NCI-H2171 treated with DMSO at 0.1 percent for 48 hours (cell line): ENCODE measurements around the gene PTN.
"Not testable (repeated sequence)": the region's sequence is repeated elsewhere in the genome, so short reads cannot be mapped to it uniquely, and the experiment has no call there.

ENCODE experiments used
- DNase-seq: peaks from one replicate; lab custom pipeline; 2025; lab: John Stamatoyannopoulos, UW

PTN gene

DNA sequence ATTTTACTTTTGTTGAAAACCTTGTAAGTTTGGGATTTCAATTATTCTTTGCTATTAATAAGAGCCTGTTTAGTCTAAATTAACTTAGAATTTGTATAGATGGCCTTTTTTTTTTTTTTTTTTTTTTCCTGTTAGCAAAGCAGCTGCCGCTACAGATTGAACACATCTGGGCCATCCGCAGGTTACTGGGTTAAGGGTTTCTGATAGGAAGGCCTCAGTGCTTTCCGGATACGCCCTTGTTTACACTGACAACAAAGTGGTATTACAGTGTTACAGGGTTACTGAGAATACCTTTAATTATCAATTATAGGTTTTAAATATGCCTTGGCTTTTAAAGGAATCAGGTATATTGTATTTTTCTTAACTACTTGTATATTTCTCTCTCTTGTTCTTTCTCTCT lies 76.8 kb downstream of the PTN start:
- DNase-seq, result no peak

DNA sequence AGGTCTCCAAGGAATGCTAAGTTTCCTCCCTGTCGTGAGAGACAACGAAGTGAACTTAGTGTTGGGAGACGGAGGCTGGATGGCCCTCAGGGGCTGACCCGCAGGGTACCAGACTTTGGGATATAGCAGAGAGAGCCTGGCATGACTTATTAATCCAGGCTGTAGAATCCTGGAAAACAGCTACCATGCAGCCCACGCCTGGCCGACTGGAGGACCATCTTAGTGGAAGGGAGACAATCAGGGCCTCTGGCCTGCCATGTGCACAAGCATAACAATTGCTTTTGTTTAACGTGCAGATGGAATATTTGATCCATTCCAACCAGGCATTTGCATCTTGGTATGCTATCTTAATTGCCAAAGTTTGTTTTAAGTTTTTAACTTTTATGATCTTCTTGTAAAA lies 78.1 kb downstream of the PTN start:
- not testable (repeated sequence) for DNase-seq

DNA sequence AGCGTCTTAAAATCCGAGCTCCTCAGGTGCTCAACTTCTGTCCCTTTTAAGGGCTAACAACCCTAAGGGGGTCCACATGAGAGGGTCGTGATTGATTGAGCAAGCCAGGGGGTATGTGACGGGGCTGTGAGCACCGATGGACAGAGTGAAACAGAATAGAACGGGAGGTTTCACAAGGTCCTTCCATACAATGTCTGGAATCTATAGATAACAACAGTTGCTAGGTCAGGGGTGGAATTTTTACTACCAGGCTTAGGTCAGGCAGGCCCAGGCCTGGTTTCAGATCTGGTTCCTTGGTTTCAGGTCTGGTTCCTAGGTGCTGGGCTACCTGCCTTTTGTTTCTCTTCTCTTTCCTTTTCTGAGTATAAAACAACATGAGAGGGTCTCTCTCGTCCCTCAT lies 80.9 kb downstream of the PTN start:
- DNase-seq, result no peak

DNA sequence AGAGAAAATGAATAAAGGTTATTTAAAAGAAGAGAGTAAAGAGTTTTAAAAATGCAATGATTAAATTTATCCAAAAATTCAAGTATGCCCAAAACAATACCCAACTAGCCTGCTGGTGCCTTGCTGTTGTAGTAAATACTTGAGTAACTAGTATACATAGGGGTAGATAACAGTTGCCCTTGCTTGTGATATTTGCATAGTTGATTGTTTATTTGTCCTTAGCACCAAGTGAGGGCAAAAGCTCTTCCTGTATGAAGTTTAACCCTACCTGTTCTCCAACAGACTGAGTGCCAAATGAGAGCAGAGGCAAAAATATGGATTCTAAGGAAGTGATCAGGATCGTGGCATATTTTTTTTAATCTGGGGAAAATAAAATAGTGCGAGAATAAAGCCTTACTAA lies 85.0 kb downstream of the PTN start:
- DNase-seq, result no peak

DNA sequence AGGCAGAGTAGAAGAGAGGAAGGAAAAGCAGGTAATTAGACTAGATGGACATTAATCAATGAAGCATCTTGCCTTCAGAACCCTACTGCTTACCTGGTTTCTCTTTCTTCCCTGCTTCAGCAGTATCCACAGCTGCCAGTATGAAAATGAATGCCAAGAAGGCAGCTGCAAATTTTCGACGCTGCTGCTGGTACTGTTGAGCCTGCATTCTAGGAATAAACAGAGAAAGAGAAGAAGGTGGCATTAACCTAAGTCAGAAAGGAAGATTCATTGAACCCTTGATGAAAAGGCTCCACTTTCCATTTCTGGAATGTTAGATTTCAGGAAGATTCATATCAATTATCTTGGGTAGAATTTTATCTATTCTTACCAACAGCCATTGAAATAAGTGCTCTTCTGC lies 88.8 kb downstream of the PTN start:
- DNase-seq, result no peak

DNA sequence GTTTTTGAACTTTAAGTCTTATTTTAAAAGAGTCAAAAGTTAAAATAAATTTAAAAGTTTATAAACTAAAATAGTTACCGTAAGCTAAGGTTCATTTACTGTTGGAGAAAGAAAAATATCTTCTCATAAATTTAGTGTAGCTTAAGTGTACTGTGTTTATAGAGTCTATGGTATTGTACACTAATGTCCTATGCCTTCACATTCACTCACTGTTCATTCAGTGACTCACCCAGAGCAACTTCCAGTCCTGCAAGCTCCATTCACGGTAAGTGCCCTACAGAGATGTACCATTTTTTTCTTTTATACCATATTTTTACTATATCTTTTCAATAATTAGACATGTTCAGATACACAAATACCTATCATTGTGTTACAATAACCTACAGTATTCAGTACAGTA lies 97.6 kb downstream of the PTN start:
- no peak for DNase-seq

DNA sequence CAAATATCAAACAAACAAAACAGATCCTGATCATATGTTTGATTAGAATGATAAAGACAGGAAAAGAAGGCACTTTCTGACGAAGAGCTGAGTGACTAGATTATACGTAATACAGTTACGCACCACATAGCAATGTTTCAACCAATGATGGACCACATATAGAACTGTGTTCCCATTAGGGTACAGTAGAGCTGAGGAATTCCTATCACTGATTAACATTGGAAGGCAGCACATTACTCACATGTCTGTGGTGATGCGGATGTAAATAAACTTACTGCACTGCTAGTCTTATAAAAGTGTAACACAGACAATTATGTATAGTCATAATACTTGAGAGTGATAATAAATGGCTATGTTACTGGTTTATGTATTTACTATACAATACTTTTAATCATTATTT lies 98.3 kb downstream of the PTN start:
- no peak for DNase-seq

DNA sequence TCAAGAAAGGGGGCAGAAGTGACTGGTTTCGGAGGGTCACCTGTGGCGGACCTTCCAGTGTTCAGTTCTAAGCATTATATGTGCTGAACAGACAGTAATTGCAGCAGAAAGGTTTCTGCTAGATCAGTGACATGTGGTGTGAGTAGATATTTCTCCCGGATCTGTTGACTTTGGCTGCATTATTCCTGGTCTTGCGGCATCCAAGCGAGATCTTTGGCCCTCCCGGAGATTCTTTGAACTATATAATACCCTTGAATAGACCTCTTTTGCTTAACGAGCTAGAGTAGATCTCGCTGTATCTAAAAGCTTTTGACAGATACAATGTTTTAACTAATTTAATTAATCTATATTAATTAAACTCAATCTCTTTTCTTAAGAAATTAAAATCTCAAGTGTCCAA lies 99.8 kb downstream of the PTN start:
- no peak for DNase-seq

DNA sequence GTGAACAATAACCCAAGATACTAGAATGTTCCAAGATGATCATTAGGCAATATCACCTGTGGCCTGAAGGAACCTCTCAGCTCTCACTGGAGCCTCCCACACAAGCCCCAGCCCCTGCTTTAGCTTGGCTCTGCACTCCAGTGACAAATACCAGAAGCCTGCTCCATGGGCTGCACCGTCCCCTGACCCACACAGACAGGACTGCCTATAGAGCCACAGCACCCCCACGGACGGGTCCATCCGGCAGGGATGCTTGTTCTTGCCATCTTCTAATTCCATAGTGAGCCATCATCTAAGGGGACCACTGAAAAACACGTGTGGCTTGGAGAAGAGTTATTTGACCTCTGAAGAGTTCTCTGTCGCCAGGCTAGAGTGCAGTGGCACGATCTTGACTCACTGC lies 100.9 kb downstream of the PTN start:
- no peak for DNase-seq

DNA sequence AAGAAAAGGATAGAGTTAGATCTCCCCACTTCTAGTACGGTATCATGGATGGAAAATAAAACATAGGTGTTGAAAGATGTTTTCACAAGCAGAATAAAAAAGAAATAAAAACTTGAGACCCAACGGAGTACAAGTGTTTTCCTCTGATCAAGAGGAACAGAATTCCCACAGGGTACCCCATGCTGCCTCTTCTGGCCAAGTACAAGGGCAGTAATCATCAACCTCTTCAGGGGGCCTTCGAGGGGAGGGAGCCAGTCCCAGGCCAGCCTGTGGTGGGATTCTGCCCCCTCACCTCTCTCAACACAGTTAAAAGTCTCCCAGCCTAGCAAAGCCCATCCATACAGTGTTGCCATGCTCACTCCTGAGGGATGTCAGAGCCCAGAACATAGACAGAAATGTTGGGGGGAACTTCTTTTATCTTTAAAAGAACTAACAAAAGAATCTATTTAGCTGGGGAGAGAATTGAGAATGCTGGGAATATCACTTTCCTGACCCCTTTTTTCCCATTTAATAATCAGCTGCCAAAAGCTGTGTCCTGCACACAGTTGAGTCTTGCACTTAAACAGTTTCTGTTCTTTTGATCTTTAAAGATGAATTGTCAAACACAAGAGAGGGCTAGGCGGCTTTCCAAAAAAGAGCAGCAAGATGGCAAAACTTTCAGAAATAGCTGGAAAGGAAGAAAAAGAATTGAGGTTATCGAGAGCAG lies 101.7 kb downstream of the PTN start:
- DNase-seq, result no peak

DNA sequence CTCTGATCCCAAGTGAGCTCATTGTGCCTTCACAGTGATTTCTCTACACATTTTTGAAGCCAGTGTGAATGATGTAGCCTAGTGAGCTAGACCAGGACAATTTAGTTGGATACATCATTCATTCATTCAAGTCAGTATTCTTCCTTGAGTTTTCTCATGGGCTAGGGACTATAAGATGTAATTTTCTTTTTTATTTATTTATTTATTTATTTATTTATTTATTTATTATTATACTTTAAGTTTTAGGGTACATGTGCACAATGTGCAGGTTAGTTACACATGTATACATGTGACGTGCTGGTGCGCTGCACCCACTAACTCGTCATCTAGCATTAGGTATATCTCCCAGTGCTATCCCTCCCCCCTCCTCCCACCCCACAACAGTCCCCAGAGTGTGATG lies 104.3 kb downstream of the PTN start:
- DNase-seq, result not testable (repeated sequence)

DNA sequence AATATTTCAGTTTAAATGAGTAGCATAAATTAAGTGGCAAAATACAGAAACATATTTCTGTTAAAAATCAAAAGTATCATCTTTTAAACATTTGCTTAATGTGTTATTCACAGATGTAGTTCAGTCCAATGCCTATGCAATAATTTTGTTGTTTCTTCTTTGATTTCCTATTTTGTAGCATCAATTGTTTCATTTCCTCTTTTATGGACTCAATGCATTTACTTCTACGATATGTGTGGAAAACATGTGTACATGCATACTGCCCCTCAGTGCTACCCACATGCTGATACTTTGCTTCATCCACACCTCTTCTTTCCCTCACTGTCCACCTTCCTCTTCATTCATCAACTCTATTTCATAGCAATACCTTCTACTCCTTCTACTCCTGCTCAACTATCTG lies 108.1 kb downstream of the PTN start:
- no peak for DNase-seq

DNA sequence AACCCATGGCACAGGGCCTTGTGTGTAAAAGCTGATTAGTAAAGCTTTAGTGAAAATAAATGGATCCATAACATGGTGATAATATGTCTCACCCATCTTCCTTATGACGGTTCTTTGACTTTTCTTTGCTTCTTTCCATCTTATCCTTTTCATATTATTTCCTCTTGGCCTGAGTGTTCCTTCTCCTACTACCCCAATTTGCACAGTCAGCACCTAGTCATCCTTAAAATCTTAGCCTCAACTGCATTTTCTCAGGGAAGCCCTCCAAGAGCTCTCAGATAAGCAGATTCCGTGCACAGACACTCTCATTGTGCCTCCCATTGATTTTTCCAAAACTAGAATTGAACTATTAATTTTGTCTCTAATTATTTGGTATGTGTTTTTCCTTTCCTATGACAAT lies 112.4 kb downstream of the PTN start:
- DNase-seq, result no peak

DNA sequence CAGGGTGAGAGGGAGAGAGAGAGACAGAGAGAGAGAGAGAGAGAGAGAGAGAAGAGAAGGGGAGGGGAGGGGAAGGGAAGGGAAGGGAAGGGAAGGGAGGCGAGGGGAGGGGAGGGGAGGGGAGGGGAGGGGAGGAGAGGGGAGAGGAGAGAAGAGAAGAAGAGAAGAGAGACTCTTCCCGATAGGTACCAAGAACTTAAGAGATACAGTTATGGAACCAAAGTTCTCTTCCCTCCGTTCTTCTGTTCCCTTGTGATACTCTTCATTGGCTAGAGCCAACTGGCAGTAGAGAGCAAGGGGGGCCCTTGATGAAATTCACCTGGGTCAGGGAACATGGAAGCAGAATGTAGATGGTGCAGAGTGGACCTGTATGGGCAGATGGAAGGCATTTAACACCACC lies 122.1 kb downstream of the PTN start:
- DNase-seq, result no peak

DNA sequence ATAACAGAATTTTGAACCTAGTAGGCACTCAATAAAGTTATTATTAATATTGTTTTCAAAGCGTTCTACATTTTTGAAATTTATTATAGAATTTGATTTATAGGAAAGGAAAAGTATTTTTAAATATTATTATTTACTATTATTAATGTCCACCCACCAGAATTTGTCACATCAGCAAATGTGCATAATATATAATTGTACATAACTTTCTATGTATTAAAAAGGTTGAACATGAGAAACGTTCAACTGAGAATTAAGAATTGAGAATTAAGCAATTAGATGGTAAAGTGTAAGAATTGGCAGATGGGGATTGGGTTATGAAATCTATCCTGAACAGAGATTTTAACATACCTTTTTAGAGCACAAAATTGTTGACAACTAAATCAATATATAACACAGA lies 129.8 kb downstream of the PTN start:
- no peak for DNase-seq

DNA sequence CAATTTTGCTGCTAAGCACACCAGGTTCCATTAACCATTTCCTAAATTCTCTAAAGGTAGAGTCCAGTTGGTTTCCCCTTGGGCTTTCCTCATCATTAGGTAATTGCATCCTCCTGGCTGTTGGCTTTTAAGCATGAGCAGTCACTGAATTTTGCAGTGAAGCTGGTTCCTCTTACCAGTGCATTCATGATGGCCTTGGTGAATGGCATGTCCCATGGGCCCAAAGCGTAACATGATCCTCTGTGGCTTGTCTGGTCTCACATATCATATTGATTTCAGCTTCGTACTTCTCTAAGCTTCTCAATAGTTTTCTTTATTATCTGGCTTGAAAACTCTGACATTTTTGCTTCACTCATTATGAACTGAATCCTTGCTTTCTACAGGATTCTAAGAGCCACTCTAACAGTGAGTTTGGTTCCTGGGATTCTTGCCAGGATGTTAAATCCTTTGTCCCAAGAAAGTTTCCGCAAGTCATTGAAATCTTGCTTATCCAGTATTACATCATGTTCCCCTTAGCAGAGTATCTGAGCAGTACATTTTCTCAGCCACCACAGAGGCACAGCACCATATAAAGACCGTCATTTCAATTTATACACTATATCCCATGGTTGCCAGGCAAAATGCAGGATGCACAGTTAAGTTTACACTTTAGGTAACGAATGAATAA lies 134.2 kb downstream of the PTN start:
- peak; percentile 68 for DNase-seq

DNA sequence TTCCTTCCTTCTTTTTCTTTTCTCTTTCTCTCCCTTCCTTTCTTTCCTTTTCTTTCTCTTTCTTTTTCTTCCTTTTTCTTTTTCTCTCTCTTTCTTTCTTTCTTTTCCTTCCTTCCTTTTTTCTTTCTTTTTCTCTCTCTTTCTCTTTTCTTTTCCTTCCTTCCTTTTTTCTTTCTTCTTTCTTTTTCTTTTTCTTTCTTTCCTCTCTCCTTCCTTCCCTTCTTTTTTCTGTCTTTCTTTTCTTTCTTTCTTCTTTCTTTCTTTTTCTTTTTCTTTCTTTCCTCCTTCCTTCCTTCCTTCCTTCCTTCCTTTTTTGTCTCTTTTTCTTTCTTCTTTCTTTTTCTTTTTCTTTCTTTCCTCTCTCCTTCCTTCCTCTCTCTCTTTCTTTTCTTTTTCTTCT lies 136.8 kb downstream of the PTN start:
- no peak for DNase-seq

DNA sequence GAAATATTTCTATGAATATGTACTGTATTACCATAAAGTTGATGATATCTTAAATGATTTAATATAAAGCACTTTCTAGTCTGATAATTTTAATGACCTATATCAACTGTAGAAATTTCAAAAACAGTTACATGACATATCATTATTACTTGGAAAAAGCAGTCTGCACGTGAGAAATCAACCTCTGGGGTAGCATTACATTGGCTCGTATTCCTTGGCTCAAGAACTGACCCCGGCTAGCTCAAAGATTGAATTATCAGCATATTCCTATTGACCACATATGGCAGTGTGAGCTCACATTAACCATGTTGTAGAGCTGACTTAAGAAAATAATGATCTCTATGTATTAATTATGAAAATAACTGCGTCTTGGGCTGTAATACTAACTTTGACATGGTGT lies 139.3 kb downstream of the PTN start:
- no peak for DNase-seq

DNA sequence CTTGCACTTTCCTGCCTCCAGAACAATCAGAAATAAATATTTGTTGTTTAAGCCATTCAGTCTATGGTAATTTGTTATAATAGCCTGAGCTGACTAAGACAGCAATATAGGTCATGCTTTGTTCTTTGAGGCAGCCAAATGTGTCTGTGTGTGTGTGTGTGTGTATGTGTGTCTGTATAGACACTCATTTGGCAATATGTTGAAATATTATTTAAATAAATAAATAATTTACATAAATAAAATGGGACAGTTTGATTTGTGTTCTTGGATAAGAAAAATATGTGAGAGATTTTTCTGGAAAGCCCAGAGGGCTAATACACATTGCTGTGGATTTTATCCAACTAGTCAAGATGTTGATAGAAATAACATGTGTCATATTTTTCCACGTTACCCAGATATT lies 140.2 kb downstream of the PTN start:
- DNase-seq, result no peak

DNA sequence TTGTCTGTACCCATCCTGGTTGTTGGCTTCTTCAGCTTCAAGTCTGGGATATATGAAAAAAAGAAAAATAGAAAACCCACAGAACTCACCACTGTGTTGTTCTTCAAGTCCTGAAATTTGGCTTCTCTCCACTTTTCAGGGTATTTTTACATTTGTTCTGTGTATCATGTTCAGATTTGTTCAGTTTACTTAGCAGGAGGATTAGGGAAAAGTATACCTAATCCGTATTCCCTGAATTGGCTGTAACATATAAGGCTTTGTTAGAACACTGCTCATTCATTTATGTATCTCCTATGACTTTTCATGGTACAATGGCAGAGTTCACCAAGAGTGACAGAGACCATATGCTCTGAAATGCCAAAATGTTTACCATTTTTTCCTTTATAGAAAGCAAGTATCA lies 146.9 kb downstream of the PTN start:
- no peak for DNase-seq

DNA sequence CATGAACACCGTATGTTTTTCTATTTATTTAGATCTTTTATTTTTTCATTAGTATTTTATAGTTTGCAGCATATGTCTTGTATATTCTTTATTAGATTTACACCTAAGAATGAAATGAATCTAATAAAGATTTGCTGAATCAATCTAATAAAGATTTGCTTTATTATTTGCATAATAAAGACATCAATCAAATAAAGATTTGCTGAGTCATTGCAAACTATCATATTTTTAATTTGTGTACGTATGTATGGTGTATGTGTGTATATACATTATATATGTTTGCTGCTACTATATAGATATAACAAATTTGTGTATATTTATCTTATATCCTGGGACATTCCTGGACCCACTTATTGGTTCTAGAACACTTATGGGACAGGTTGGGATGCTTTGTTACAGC lies 147.5 kb downstream of the PTN start:
- no peak for DNase-seq

DNA sequence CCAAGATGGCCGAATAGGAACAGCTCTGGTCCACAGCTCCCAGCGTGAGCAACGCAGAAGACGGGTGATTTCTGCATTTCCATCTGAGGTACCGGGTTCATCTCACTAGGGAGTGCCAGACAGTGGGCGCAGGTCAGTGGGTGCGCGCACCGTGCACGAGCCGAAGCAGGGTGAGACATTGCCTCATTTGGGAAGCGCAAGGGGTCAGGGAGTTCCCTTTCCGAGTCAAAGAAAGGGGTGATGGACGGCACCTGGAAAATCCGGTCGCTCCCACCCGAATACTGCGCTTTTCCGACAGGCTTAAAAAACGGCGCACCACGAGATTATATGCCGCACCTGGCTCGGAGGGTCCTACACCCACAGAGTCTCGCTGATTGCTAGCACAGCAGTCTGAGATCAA lies 161.9 kb downstream of the PTN start:
- peak; percentile 63 for DNase-seq
